Omental fat pad (tissue), 4 donors: ENCODE data around the gene TPX2. TPM values are rescaled to one million over a fixed set of nuclear protein-coding genes. Genes with fewer than 3 reads are reported as not detected.

Source experiments
- ATAC-seq: fragments of 150-250 bp; one replicate; pipeline ENCODE4 v1.9.1; 2016; ENCODE audit warnings: mild to moderate bottlenecking, moderate library complexity; ENCODE audit not compliant: low FRiP score
- DNase-seq: peaks from one replicate; pipeline ENCODE4 v3.0.0-alpha.2; 2019; ENCODE audit warnings: low spot score
- total RNA-seq, 4 donors: library from RNA; depleted of rRNA; stranded (reverse); fragments of >200 nt; gene quantifications; one replicate each; pipeline ENCODE4 v1.1.0, GENCODE V29; 2016
- TF ChIP-seq, protein P1 (sequence below), 3 donors: fragments of 450-650 bp; IDR thresholded peaks; one replicate each; pipeline ENCODE4 v1.5.1; 2016 to 2017; ENCODE audit warnings: antibody characterized with exemption in 3 of 3, mild to moderate bottlenecking in 3 of 3, moderate library complexity in 2 of 3

TPX2 gene
- total RNA-seq, 4 donors from 2014 or later = 0.82 to 4.8 (median 0.97) TPM

DNA sequence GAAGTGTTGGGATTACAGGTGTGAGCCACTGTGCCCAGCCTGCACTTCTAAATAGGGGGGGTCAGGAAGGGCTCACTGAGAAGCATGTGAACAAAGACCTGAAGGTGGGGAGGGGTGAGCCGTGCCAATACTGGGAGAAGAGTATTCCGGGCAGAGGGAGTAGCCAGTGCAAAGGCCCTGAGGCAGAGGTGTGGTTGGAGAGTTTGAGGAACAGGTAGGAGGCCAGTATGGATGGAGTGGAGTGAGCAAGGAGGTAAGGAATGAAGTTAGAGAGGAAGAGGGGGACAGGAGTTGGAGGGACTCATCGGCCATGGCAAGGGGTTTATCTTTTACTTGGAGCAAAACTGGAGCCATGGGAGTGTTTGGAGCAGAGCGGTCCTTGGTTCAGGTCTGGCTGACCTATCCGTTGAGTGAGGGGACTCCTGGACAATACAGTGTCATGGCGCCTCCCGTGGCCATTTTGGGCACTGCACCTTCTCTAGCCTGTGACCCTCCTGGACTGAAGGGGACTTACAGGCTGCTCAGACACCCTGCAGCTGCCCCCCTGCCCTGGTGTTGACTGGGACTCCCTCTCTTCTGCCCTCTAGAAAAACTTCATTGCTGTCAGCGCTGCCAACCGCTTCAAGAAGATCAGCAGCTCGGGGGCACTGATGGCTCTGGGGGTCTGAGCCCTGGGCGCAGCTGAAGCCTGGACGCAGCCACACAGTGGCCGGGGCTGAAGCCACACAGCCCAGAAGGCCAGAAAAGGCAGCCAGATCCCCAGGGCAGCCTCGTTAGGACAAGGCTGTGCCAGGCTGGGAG lies 94.2 kb downstream of the TPX2 start:
- DNase-seq (peak; percentile 93), ATAC-seq (no peak)
- TF ChIP-seq, protein P1, sequence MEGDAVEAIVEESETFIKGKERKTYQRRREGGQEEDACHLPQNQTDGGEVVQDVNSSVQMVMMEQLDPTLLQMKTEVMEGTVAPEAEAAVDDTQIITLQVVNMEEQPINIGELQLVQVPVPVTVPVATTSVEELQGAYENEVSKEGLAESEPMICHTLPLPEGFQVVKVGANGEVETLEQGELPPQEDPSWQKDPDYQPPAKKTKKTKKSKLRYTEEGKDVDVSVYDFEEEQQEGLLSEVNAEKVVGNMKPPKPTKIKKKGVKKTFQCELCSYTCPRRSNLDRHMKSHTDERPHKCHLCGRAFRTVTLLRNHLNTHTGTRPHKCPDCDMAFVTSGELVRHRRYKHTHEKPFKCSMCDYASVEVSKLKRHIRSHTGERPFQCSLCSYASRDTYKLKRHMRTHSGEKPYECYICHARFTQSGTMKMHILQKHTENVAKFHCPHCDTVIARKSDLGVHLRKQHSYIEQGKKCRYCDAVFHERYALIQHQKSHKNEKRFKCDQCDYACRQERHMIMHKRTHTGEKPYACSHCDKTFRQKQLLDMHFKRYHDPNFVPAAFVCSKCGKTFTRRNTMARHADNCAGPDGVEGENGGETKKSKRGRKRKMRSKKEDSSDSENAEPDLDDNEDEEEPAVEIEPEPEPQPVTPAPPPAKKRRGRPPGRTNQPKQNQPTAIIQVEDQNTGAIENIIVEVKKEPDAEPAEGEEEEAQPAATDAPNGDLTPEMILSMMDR (IDR thresholded peaks at IDR 0.05) = no peak

DNA sequence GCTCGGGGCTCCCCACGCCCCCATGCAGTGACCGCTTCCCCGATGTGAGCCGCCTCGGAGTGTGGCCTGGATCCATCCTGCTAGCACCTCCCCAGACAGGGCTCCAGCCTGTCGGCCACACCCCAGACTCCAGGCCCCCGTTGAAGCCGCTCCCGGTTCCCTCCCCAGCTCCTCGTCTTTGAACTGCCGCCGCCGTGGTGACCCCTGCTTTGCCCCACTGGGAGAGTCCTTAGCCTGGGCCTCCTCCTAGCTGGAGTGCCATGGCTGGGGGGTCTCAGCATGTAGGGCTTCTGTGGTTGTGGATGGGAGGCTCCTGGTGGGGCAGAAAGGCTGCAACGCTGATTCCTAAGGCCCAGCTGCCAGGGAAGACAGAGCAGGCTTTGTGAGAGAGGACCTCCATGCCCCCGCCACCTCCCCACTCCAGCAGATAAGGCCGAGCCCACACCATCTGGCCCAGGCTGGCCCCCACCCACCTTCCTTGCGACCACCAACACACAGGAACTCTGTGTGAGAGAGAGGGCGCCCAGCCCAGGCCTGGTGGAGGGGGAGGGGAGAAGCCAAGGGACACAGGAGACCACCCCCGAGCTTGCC lies 94.9 kb downstream of the TPX2 start:
- no peak for DNase-seq
- no peak for ATAC-seq
- TF ChIP-seq, protein P1 (IDR thresholded peaks at IDR 0.05) = no peak

DNA sequence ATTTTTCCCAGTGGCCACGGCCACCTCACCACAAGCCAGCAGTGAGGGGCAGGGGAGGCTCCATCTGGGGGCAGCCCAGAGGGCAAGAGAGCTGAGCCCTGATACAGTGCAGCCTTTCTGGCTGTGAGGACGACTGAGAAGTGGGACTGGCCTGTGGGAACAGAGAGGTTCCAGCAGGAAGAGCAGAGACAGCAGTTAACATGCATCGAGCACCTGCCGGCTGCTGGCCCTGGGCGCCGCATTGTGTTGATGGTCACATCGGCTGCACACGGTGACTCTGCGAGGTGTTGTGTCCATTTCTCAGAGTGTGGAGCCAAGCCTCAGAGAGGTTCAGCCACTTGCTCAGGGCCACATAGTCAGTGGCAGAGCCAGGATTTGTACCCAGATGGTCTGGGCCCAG lies 96.5 kb downstream of the TPX2 start:
- ATAC-seq (no peak), DNase-seq (no peak)
- TF ChIP-seq, protein P1 (IDR thresholded peaks at IDR 0.05) = no peak

DNA sequence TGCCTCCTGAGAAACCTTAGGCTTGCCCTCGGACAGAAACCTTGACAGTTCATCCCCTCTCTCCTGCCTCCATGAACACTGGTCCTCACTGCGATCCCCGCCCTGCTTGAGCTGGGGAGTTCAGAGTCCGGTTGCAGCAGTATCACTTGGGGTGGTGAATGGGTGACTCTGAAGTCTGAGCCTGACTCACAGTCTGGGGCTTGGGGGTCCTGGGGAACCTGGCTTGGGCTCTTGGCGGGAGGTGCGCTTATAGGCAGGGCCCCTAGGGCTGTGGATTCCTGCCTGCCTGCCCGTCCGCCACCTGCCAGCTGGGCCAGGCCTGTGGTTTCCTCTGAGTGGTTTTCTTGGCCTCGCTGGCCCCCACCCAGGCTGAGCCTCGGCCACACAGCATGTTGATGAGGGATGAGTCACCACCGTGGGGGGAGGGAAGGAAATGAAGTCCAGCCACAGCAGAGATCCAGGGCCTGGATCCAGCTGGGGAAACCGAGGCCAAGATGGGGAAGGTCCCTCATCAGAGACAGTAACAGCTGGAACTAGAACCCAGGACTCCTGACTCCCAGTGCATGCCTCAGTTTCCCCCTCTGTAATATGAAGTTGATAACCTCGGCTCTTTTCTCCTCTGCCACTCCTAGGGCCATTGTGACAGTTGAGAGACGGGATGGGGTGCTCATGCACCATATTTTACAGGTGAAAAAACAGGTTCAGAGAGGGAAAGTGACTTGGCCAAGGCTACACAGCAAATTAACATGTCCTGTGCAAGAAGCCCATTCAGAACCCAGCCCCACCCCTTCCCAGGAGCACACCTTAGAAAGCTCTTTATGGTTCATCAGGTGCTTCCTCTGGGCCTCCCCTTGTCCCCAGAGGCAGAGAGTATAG lies 97.1 kb downstream of the TPX2 start:
- TF ChIP-seq, protein P1 (IDR thresholded peaks at IDR 0.05) = no peak
- ATAC-seq (peak; percentile 74), DNase-seq (peak; percentile 76)

DNA sequence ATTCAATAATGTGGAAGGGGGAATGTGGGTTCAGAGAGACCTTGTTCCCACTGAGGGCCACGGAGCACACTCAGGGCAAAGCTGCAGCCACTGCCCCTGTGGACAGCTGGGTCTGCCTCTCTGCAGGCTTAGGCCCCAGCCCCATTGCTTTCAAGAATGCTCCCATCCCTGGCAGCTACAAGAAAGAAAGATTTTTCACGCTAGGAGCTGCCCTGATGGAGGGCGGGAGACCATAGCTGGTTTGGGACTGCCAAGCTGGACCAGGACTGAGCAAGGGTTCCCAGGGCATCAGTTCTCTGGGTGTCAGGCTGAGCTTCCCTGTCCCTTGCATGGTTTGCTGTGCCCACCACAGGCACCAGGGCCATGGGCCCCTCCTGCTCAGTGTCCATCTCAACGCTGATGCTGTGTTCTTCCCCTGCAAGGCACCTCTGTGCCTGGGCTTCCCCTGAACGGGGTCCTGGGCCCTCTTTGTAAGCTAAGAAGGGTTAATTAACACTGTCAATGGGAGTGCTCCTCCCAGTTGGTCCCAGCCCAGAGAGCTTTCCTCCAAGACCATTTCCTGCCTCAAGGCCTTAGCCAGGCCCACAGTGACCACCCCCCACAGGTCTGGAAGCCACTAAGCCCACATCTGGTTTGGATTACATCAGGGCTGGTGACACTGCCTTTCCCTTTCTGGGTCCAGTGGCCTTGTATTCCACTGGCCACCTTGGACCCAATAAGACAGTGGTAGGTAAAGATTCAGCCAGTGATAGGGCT lies 97.9 kb downstream of the TPX2 start:
- no peak for ATAC-seq

DNA sequence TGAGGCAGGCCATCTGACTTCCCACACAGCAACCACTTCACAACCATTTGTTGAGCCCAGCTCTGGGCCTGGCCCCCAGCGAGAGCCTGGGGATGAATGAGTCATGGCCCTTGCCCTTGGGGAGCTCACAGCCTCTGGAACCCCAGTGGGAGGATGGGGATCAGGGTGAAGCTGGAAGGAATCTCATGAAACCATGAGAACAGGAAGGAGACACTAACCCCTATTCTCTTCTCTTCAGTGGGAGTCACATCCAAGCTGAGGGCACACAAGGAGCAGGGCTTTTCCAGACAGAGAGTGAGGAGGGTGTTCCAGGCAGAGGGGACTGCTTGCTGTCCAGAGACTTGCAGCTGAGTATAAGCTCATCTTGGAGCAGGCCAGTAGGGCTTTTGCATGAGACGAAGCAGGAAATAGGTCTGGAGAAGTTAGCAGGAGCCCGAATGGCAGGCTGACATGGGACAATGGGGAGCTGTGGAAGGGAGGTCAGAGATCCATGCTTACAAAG lies 98.9 kb downstream of the TPX2 start:
- TF ChIP-seq, protein P1 (IDR thresholded peaks at IDR 0.05) = no peak
- no peak for ATAC-seq
- no peak for DNase-seq

More for the DNA sequence above, 97.9 kb downstream of the TPX2 start:
- DNase-seq = no peak
- TF ChIP-seq, protein P1 (IDR thresholded peaks at IDR 0.05) = no peak
